Mucosa of descending colon (tissue), 3 donors: ENCODE results near the gene DDX46. TPM values are rescaled to one million over a fixed set of nuclear protein-coding genes. Genes with fewer than 3 reads are reported as not detected.

Experiments
- ATAC-seq: fragments of 200-7000 bp; cut with Tn5 transposase; one replicate; pipeline ENCODE4 v1.9.1; 2020; ENCODE audit warnings: mild to moderate bottlenecking, moderate library complexity
- DNase-seq, 3 donors: peaks; one replicate each; pipeline ENCODE4 v3.0.0-alpha.2; 2020
- H3K36me3 ChIP-seq: fragments of 200-600 bp; one replicate; pipeline ENCODE4 v1.8.0; 2021; ENCODE audit warnings: low read depth, mild to moderate bottlenecking
- H3K4me1 ChIP-seq: fragments of 200-600 bp; one replicate; pipeline ENCODE4 v1.8.0; 2021; ENCODE audit warnings: low read depth, mild to moderate bottlenecking
- H3K4me3 ChIP-seq: fragments of 200-600 bp; one replicate; pipeline ENCODE4 v1.8.0; 2021; ENCODE audit warnings: mild to moderate bottlenecking
- H3K9me3 ChIP-seq: fragments of 200-600 bp; one replicate; pipeline ENCODE4 v1.8.0; 2021; ENCODE audit warnings: mild to moderate bottlenecking
- intact Hi-C, 2 donors: fragments of 100-400 bp; cut with DNase I in 1 of 2; cut with micrococcal nuclease in 1 of 2; formaldehyde crosslinking; loops; one replicate each; pipeline versions ENCODE4 v1.11.0 to v1.11.1; 2022; cut with DNase I, micrococcal nuclease
- total RNA-seq, 3 donors: library from RNA; stranded (reverse); fragmentation: NEBNext Ultra II Directional in 2 of 3; extraction: Animal tissue kit (Norgen Biotek cat#: 25700) in 2 of 3; gene quantifications; one replicate each; pipeline versions ENCODE4 v1.2.1 to v1.2.4, GENCODE V29; 2021 to 2023
- TF ChIP-seq, protein P1 (sequence below): fragments of 200-600 bp; IDR thresholded peaks from one replicate; pipeline ENCODE4 v1.8.0; 2022; ENCODE audit warnings: antibody characterized with exemption, mild to moderate bottlenecking
- donor health status: DM: no; HTN: no; CAD: no; lungs with moderate emphysema.
- donor health status: DM: no; HTN: no; CAD: no.
- donor health status: DM: no; HTN: yes; CAD: no.

DDX46 gene
- total RNA-seq, 3 donors from 2014 or later: 40.2 to 53.2 (median 45.9) TPM

DNA sequence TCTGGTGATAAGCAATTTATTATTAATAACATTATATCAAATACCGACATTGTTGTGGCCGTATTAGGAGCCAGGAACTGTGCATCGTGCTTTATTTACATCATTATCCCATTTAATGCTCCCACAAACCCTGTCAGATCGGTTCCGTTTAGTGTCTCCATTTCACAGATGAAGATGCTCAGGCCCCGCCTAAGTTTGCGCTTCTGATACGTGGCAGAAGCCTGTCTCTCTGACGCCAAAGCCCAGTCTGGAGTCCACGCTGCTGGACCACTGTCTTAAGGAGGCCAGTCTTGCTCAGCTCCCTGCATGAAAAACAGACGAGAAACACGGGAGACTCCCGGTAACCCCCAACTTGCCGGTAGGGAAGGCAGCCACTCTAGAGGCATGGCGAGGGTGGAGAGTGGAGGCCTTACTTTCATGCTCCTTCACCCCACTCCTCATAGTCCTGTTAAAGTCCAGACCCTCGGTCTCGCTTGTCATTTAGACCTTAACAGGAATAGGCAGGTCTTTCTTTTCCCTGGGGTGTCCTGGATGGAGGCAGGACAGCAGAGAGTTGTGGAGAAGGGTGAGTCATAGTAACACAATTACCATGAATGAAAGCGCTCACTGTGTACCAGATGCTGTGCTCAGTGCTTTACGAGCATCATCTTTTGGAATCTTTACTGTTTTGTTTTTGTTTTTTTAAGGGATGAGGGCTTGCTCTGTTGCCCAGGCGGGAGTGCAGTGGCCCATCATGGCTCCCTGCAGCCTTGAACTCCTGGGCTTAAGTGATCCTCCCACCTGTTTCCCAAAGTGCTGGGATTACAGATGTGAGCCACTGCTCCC, 116.5 kb downstream of the DDX46 start:
- TF ChIP-seq, protein P1, sequence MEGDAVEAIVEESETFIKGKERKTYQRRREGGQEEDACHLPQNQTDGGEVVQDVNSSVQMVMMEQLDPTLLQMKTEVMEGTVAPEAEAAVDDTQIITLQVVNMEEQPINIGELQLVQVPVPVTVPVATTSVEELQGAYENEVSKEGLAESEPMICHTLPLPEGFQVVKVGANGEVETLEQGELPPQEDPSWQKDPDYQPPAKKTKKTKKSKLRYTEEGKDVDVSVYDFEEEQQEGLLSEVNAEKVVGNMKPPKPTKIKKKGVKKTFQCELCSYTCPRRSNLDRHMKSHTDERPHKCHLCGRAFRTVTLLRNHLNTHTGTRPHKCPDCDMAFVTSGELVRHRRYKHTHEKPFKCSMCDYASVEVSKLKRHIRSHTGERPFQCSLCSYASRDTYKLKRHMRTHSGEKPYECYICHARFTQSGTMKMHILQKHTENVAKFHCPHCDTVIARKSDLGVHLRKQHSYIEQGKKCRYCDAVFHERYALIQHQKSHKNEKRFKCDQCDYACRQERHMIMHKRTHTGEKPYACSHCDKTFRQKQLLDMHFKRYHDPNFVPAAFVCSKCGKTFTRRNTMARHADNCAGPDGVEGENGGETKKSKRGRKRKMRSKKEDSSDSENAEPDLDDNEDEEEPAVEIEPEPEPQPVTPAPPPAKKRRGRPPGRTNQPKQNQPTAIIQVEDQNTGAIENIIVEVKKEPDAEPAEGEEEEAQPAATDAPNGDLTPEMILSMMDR: no peak
- Histone ChIP-seq H3K36me3 (no peaks in the 10 kb centered on the region), H3K9me3 (no peaks in the 10 kb centered on the region), H3K4me1 (peaks cover 15% of the 10 kb centered on the region), H3K4me3 (peak overlapping the region; percentile 94)
- peak; percentile 54 to 69 (median 64) for DNase-seq
- intact Hi-C loops: no loop called here
- ATAC-seq: peak; percentile 52

DNA sequence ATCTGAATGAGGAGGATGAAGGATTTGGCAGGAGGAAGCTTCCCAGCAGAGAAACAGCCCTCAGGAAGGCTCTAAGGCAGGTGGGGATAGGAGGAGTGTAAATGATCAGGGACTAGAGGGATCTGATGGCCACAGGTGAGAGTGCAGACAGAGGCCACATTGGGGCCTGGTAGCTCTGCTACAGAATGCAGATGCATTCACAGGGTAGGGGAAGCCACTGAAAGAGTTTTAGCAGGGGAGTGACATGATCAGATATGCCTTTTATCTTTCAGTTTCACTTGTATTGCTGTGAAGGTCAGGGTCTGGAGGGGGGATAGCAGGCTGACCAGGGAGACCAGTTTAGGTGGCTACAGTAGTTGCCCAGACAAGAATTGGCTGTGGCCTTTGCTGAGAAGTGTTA, 118.6 kb downstream of the DDX46 start:
- Histone ChIP-seq H3K36me3 (no peaks in the 10 kb centered on the region), H3K4me3 (no peak overlapping the region), H3K4me1 (peaks cover 15% of the 10 kb centered on the region), H3K9me3 (no peaks in the 10 kb centered on the region)
- no peak for ATAC-seq
- DNase-seq: no peak
- TF ChIP-seq, protein P1: no peak
- intact Hi-C loops: no loop called here

DNA sequence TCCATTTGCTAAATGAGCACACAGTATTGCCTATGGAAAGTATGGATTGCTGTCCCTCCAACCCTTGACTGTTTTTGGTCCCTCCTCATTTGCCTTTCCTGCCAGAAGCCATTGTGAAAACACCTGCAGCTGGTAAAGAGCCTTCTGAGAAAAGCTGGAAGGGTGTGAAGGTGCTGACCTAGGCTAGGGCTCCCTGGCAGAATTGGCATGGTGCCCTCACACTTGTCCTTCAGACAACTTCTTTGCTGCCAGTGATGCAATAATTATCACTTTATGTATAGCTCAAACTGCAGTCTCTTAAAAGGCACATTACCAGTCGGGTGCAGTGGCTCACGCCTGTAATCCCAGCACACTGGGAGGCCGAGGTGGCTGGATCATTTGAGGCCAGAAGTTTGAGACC, 119.8 kb downstream of the DDX46 start:
- TF ChIP-seq, protein P1: no peak
- DNase-seq (peak in 1 of 3 donors; percentile 41), ATAC-seq (no peak)
- Histone ChIP-seq H3K9me3 (no peaks in the 10 kb centered on the region), H3K4me1 (peaks cover 15% of the 10 kb centered on the region), H3K36me3 (no peaks in the 10 kb centered on the region), H3K4me3 (no peak overlapping the region)
- intact Hi-C loops: no loop called here

DNA sequence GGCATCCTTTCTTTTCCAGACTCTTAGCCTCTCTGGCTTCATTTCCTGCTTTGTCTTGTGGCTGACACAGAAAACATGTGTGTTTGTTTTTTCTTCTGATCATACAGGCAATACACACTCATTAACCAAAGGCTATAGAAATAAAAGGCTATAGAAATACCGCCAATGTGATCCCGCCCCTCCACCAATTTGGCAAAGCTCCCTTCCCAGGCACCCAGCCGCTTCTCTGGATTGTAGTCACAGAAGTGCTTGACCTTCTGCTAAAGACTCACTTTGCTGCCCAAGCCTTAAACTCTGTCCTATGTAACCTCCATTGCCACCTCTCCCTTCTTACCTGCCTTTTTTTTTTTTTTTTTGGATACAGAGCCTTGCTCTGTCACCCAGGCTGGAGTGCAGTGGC, 120.9 kb downstream of the DDX46 start:
- H3K4me1 ChIP-seq: peaks cover 15% of the 10 kb centered on the region
- no peaks in the 10 kb centered on the region for H3K36me3 ChIP-seq
- no peak overlapping the region for H3K4me3 ChIP-seq
- peak in 1 of 3 donors; percentile 36 for DNase-seq
- TF ChIP-seq, protein P1: no peak
- ATAC-seq: peak; percentile 11
- H3K9me3 ChIP-seq: no peaks in the 10 kb centered on the region
- intact Hi-C loops: no loop called here

Other genes with a start within 250 kb of the DDX46 start
- gene JADE2, start 233.1 kb upstream of the DDX46 start, total RNA-seq: 10 to 100 TPM; 31.9 to 69.9 (median 36.2) TPM
- gene SAR1B, start 126.0 kb upstream of the DDX46 start, total RNA-seq: 10 to 100 TPM; 78.2 to 95.0 (median 79.6) TPM
- 10 to 100 TPM; 23.0 to 30.4 (median 23.9) TPM for gene SEC24A, start 110.0 kb upstream of the DDX46 start, total RNA-seq
- gene CAMLG, start 20.2 kb upstream of the DDX46 start, total RNA-seq: 10 to 100 TPM; 15.8 to 48.1 (median 22.4) TPM
- 10 to 100 TPM; 23.7 to 48.6 (median 30.5) TPM for gene C5orf24, start 87.2 kb downstream of the DDX46 start, total RNA-seq
- gene TXNDC15, start 115.6 kb downstream of the DDX46 start, total RNA-seq: 10 to 100 TPM; 20.7 to 45.4 (median 32.8) TPM
- gene PCBD2, start 146.4 kb downstream of the DDX46 start, total RNA-seq: 10 to 100 TPM; 14.0 to 21.1 (median 15.9) TPM
- 1 to 10 TPM; 1.3 to 1.5 (median 1.3) TPM for gene CATSPER3, start 209.1 kb downstream of the DDX46 start, total RNA-seq